CD14-positive monocyte (primary cell): ENCODE measurements around the gene PRL. TPM values are rescaled to one million over a fixed set of nuclear protein-coding genes. Genes with fewer than 3 reads are reported as not detected.

ENCODE experiments used
- DNase-seq, 3 donors: peaks; one replicate each; pipeline ENCODE4 v3.0.0-alpha.2; 2011 to 2022
- H2AFZ ChIP-seq: 2 replicates; pipeline ENCODE4 v1.6.0; 2012; ENCODE audit warnings: mild to moderate bottlenecking, low read depth, low read length, inconsistent platforms; ENCODE audit not compliant: insufficient read depth, poor library complexity, severe bottlenecking
- H3K27ac ChIP-seq, 2 donors: 1 replicate in 1 of 2; 2 replicates in 1 of 2; pipeline ENCODE4 v1.5.1; 2012 to 2013; ENCODE audit warnings: low read length in 2 of 2, control low read depth in 1 of 2, inconsistent platforms in 1 of 2, low read depth in 1 of 2, mild to moderate bottlenecking in 1 of 2
- H3K27me3 ChIP-seq, 2 donors: one replicate each; pipeline versions ENCODE4 v1.6.0 to v1.6.1; 2011 to 2013; ENCODE audit warnings: low read length in 2 of 2; ENCODE audit not compliant: control insufficient read depth in 2 of 2, insufficient read depth in 2 of 2
- H3K36me3 ChIP-seq, 2 donors: replicated peaks in 1 of 2; 1 replicate in 1 of 2; 2 replicates in 1 of 2; pipeline versions ENCODE4 v1.5.1 to v1.6.1; 2012 to 2013; ENCODE audit warnings: low read length in 2 of 2, control low read depth in 1 of 2, inconsistent platforms in 1 of 2, mild to moderate bottlenecking in 1 of 2; ENCODE audit not compliant: insufficient read depth in 2 of 2, control insufficient read depth in 1 of 2
- H3K4me1 ChIP-seq, 2 donors: 1 replicate in 1 of 2; 2 replicates in 1 of 2; pipeline versions ENCODE4 v1.5.1 to v1.6.1; 2012 to 2013; ENCODE audit warnings: low read length in 2 of 2, control low read depth in 1 of 2, inconsistent platforms in 1 of 2, mild to moderate bottlenecking in 1 of 2, moderate library complexity in 1 of 2; ENCODE audit not compliant: insufficient read depth in 2 of 2, control insufficient read depth in 1 of 2
- H3K4me2 ChIP-seq: replicated peaks from 2 replicates; pipeline ENCODE3; 2012; ENCODE audit warnings: low read length, moderate library complexity, mild to moderate bottlenecking; ENCODE audit not compliant: poor library complexity, severe bottlenecking; ENCODE audit errors: extremely low read depth
- H3K4me3 ChIP-seq, 3 experiments: fragments of 200-600 bp in 1 of 3; sonication (generic) in 1 of 3; replicated peaks in 1 of 3; 1 replicate in 2 of 3; 2 replicates in 1 of 3; pipeline ENCODE4 v1.5.1; 2011 to 2013; ENCODE audit warnings: low read length in 3 of 3, mild to moderate bottlenecking in 3 of 3, control low read depth in 2 of 3, low read depth in 2 of 3, inconsistent platforms in 1 of 3, moderate library complexity in 1 of 3
- H3K79me2 ChIP-seq: 2 replicates; pipeline ENCODE4 v1.6.0; 2012; ENCODE audit warnings: mild to moderate bottlenecking, control low read depth, inconsistent platforms, low read length, moderate library complexity; ENCODE audit not compliant: insufficient read depth
- H3K9ac ChIP-seq: 2 replicates; pipeline ENCODE4 v1.6.0; 2017; ENCODE audit warnings: low read length, mild to moderate bottlenecking; ENCODE audit not compliant: insufficient read depth, poor library complexity, severe bottlenecking
- H3K9me3 ChIP-seq, 2 donors: replicated peaks in 1 of 2; 1 replicate in 1 of 2; 2 replicates in 1 of 2; pipeline versions ENCODE4 v1.5.1 to v1.6.1; 2012 to 2013; ENCODE audit warnings: low read length in 2 of 2, control low read depth in 1 of 2; ENCODE audit not compliant: control insufficient read depth in 1 of 2, insufficient read depth in 1 of 2
- H4K20me1 ChIP-seq: 2 replicates; pipeline ENCODE4 v1.6.0; 2012; ENCODE audit warnings: mild to moderate bottlenecking, low read length, control low read depth, moderate library complexity; ENCODE audit not compliant: insufficient read depth
- H3K27ac Mint-ChIP-seq, 7 donors: one replicate each; pipeline ENCODE4 v1.8.0; 2020; ENCODE audit warnings: mild to moderate bottlenecking in 7 of 7, mixed read lengths in 7 of 7, moderate library complexity in 6 of 7, inconsistent platforms in 2 of 7
- H3K27me3 Mint-ChIP-seq, 3 donors: one replicate each; pipeline ENCODE4 v1.8.0; 2021 to 2022; ENCODE audit warnings: low read depth in 3 of 3, mild to moderate bottlenecking in 3 of 3, mixed read lengths in 3 of 3, moderate library complexity in 3 of 3, inconsistent platforms in 1 of 3
- H3K36me3 Mint-ChIP-seq, 2 donors: one replicate each; pipeline ENCODE4 v1.8.0; 2020; ENCODE audit warnings: mixed read lengths in 2 of 2, inconsistent platforms in 1 of 2, mild to moderate bottlenecking in 1 of 2
- H3K4me1 Mint-ChIP-seq: one replicate; pipeline ENCODE4 v1.8.0; 2020; ENCODE audit warnings: mild to moderate bottlenecking, mixed read lengths
- H3K4me3 Mint-ChIP-seq, 2 donors: one replicate each; pipeline ENCODE4 v1.8.0; 2020; ENCODE audit warnings: mild to moderate bottlenecking in 2 of 2, mixed read lengths in 2 of 2, moderate library complexity in 1 of 2
- H3K9me3 Mint-ChIP-seq, 7 donors: one replicate each; pipeline ENCODE4 v1.8.0; 2020 to 2022; ENCODE audit warnings: mixed read lengths in 7 of 7, mild to moderate bottlenecking in 6 of 7, moderate library complexity in 6 of 7, inconsistent platforms in 2 of 7
- CTCF ChIP-seq: fragments of 200-600 bp; IDR thresholded peaks from one replicate; pipeline ENCODE4 v1.8.0; 2022; ENCODE audit warnings: antibody characterized with exemption, mild to moderate bottlenecking
- WGBS: methylation state at CpG from one replicate; pipeline ENCODE4 v1.1.5; 2013; ENCODE audit warnings: missing lambda C conversion rate; ENCODE audit not compliant: insufficient coverage; 5-methylcytosine and 5-hydroxymethylcytosine counted together
- intact Hi-C, 2 donors: fragments of 100-400 bp; cut with micrococcal nuclease; formaldehyde crosslinking; loops; one replicate each; pipeline versions ENCODE4 v1.15.0 to v1.15.1; 2023
- polyA plus RNA-seq, 3 donors: library from polyadenylated mRNA; depleted of rRNA in 1 of 3; unstranded in 2 of 3; stranded (reverse) in 1 of 3; fragments of 300-500 nt in 2 of 3; fragments of >200 nt in 1 of 3; fragmentation: Illumina TruSeq in 2 of 3; gene quantifications; 1 replicate in 2 of 3; 2 replicates in 1 of 3; pipeline ENCODE4 v1.2.3, GENCODE V29; 2012 to 2021

PRL gene
- polyA plus RNA-seq, 3 donors: 0.13 to 0.42 TPM; not detected in 1

- 100% methylated on average over 1 of the region's 2 CpGs for WGBS
- no peak overlapping the region for H3K27ac Mint-ChIP-seq
- Histone ChIP-seq H3K9ac (no peak overlapping the region), H3K4me3 (no peak overlapping the region), H2AFZ (no peak overlapping the region), H3K4me1 (no peaks in the 10 kb centered on the region), H4K20me1 (no peaks in the 10 kb centered on the region), H3K9me3 (peaks cover 0 to 5% of the 10 kb centered on the region in 2 donors), H3K79me2 (no peaks in the 10 kb centered on the region), H3K27me3 (no peaks in the 10 kb centered on the region), H3K4me2 (no peak overlapping the region), H3K27ac (no peak overlapping the region), H3K36me3 (no peaks in the 10 kb centered on the region)
- TF ChIP-seq CTCF: no peak
- no peaks in the 10 kb centered on the region for H3K4me1 Mint-ChIP-seq
- peaks cover 5 to 14% (median 9%) of the 10 kb centered on the region in 7 donors for H3K9me3 Mint-ChIP-seq
- no peaks in the 10 kb centered on the region for H3K36me3 Mint-ChIP-seq
- peaks cover 0 to 5% (median 1%) of the 10 kb centered on the region in 3 donors for H3K27me3 Mint-ChIP-seq
- intact Hi-C loops: no loop called here
- H3K4me3 Mint-ChIP-seq: no peak overlapping the region
- no peak for DNase-seq
Observed at GRCh38 chr6:22279427-22279826, 17.4 kb downstream of the PRL start.

GRCh38 chr6:22271081-22271480 lies 25.8 kb downstream of the PRL start:
- H3K4me2 ChIP-seq: peak overlapping the region; percentile 30
- WGBS: 13% methylated on average over 1 of the region's 7 CpGs

More at GRCh38 chr6:22271081-22271480, 25.8 kb downstream of the PRL start:
- H3K27ac Mint-ChIP-seq: no peak overlapping the region
- DNase-seq: no peak
- peaks cover 16% of the 10 kb centered on the region for H3K4me1 Mint-ChIP-seq
- TF ChIP-seq CTCF: no peak
- Histone ChIP-seq H3K9me3 (peaks cover 0 to 3% of the 10 kb centered on the region in 2 donors), H2AFZ (peak overlapping the region; percentile 36), H3K79me2 (no peaks in the 10 kb centered on the region), H3K4me1 (peaks cover 9 to 15% of the 10 kb centered on the region in 2 donors), H3K27me3 (no peaks in the 10 kb centered on the region), H3K27ac (peak overlapping the region in 1 of 2 donors; percentile 12), H3K36me3 (no peaks in the 10 kb centered on the region), H3K9ac (no peak overlapping the region), H3K4me3 (peak overlapping the region in 1 of 3 experiments; percentile 32), H4K20me1 (no peaks in the 10 kb centered on the region)
- H3K36me3 Mint-ChIP-seq: no peaks in the 10 kb centered on the region
- peaks cover 0 to 2% (median 0%) of the 10 kb centered on the region in 3 donors for H3K27me3 Mint-ChIP-seq
- peaks cover 0 to 5% (median 3%) of the 10 kb centered on the region in 7 donors for H3K9me3 Mint-ChIP-seq
- peak overlapping the region in 1 of 2 donors; percentile 48 for H3K4me3 Mint-ChIP-seq
- intact Hi-C loops: no loop called here
